DND-41 (cell line): Measurements from ENCODE around the gene ANKS4B.

Source experiments
- ATAC-seq: fragments of 200-7000 bp; cut with Tn5 transposase; 3 replicates; pipeline ENCODE4 v1.9.1; 2021; ENCODE audit warnings: low read depth; ENCODE audit not compliant: insufficient read depth
- DNase-seq: peaks from one replicate; pipeline ENCODE4 v3.0.0-alpha.2; 2020
- H2AFZ ChIP-seq: 2 replicates; pipeline ENCODE4 v1.6.0; 2012; ENCODE audit warnings: low read depth, low read length
- H3K27ac ChIP-seq: 2 replicates; pipeline ENCODE4 v1.5.1; 2012; ENCODE audit warnings: low read length, inconsistent platforms
- H3K27me3 ChIP-seq: fragments of 200-600 bp; sonication (generic); 2 replicates; pipeline ENCODE4 v1.6.0; 2012; ENCODE audit warnings: low read length, mild to moderate bottlenecking, inconsistent platforms; ENCODE audit not compliant: insufficient read depth, poor library complexity
- H3K36me3 ChIP-seq: 2 replicates; pipeline ENCODE4 v1.5.1; 2012; ENCODE audit warnings: low read length, inconsistent platforms; ENCODE audit not compliant: insufficient read depth
- H3K4me1 ChIP-seq: 2 replicates; pipeline ENCODE4 v1.5.1; 2012; ENCODE audit warnings: mild to moderate bottlenecking, low read length; ENCODE audit not compliant: insufficient read depth
- H3K4me2 ChIP-seq: 2 replicates; pipeline ENCODE4 v1.6.0; 2012; ENCODE audit warnings: mild to moderate bottlenecking, moderate library complexity, low read length, inconsistent platforms; ENCODE audit not compliant: insufficient read depth
- H3K4me3 ChIP-seq, 2 experiments: fragments of 200-600 bp in 1 of 2; shearing (Covaris generic) in 1 of 2; 2 replicates each; pipeline ENCODE4 v1.5.1; 2012 to 2016; ENCODE audit warnings: inconsistent platforms in 2 of 2, low read length in 2 of 2, mild to moderate bottlenecking in 2 of 2, low read depth in 1 of 2, moderate library complexity in 1 of 2
- H3K79me2 ChIP-seq: 2 replicates; pipeline ENCODE4 v1.6.0; 2012; ENCODE audit warnings: low read length, inconsistent platforms; ENCODE audit not compliant: insufficient read depth
- H3K9ac ChIP-seq: 2 replicates; pipeline ENCODE4 v1.6.0; 2012; ENCODE audit warnings: low read depth, mild to moderate bottlenecking, inconsistent platforms, low read length, moderate library complexity
- H3K9me3 ChIP-seq: 2 replicates; pipeline ENCODE4 v1.5.1; 2012; ENCODE audit warnings: low read length, moderate library complexity, mild to moderate bottlenecking, inconsistent platforms; ENCODE audit not compliant: insufficient read depth, severe bottlenecking
- H4K20me1 ChIP-seq: 2 replicates; pipeline ENCODE4 v1.6.0; 2012; ENCODE audit warnings: low read length; ENCODE audit not compliant: insufficient read depth
- CTCF ChIP-seq: IDR thresholded peaks from 2 replicates; pipeline ENCODE4 v1.5.1; 2012; ENCODE audit warnings: borderline replicate concordance, low read length, moderate library complexity, mild to moderate bottlenecking; ENCODE audit not compliant: poor library complexity, severe bottlenecking; ENCODE audit errors: extremely low read depth
- EZH2 ChIP-seq: IDR thresholded peaks from 3 replicates; pipeline ENCODE4 v1.6.1; 2012; ENCODE audit warnings: borderline replicate concordance, low read depth, mild to moderate bottlenecking, moderate library complexity, low read length, inconsistent platforms; ENCODE audit not compliant: severe bottlenecking

ANKS4B gene

GRCh38 chr16:21277927-21278706 is 44.6 kb downstream of the ANKS4B start, which contains the start of gene CRYM:
TSS of gene CRYM (minus strand) at chr16:21278290. CDS start at chr16:21278251, 39 bp downstream.
- Histone ChIP-seq H3K9me3 (no peaks in the 10 kb centered on the region), H3K27ac (no peak within 1 kb of the TSS), H2AFZ (no peak within 1 kb of the TSS), H4K20me1 (no peaks in the 10 kb centered on the region), H3K79me2 (no peaks in the 10 kb centered on the region), H3K9ac (no peak within 1 kb of the TSS), H3K27me3 (peaks cover 7% of the 10 kb centered on the region), H3K36me3 (no peaks in the 10 kb centered on the region), H3K4me2 (no peak within 1 kb of the TSS), H3K4me3 (no peak within 1 kb of the TSS), H3K4me1 (no peaks in the 10 kb centered on the region)
- ATAC-seq (no peak), DNase-seq (no peak)
- TF ChIP-seq CTCF = no peak
- TF ChIP-seq EZH2 = no peak

DNA sequence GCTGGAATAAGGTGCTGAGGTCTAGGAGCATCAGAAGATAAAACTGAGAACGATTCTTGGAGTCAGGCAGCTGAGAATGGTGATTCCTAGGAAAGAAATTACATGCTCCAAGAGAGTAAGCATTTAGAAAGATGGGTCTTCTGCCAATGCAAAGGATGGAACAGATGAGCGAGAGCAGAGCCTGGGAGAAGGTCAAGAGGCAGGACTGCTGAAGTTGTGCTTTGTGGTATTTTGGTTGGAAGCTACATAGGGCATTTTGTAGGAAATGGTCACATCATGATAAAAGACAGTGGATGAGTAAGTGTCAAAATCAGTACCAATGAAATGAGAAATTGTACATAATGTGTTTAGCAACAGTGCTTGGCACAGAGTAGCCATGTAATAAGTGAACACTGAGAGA is 46.0 kb downstream of the ANKS4B start:
- Histone ChIP-seq H3K79me2 (no peaks in the 10 kb centered on the region), H3K4me3 (no peak overlapping the region), H3K9me3 (no peaks in the 10 kb centered on the region), H3K27me3 (peaks cover 4% of the 10 kb centered on the region), H3K4me2 (no peak overlapping the region), H3K36me3 (no peaks in the 10 kb centered on the region), H3K27ac (no peak overlapping the region), H3K4me1 (no peaks in the 10 kb centered on the region), H4K20me1 (no peaks in the 10 kb centered on the region), H3K9ac (no peak overlapping the region), H2AFZ (no peak overlapping the region)
- ATAC-seq (no peak), DNase-seq (no peak)
- no peak for TF ChIP-seq EZH2
- no peak for TF ChIP-seq CTCF

- Histone ChIP-seq H3K27me3 (peaks cover 4% of the 10 kb centered on the region), H3K36me3 (no peaks in the 10 kb centered on the region), H3K79me2 (no peaks in the 10 kb centered on the region), H3K9ac (no peak overlapping the region), H3K4me1 (no peaks in the 10 kb centered on the region), H3K27ac (no peak overlapping the region), H3K4me2 (no peak overlapping the region), H3K4me3 (no peak overlapping the region), H4K20me1 (no peaks in the 10 kb centered on the region), H2AFZ (no peak overlapping the region), H3K9me3 (no peaks in the 10 kb centered on the region)
- TF ChIP-seq EZH2 (no peak), CTCF (no peak)
- ATAC-seq = no peak
- no peak for DNase-seq
Measured at GRCh38 chr16:21281698-21282389, 48.3 kb downstream of the ANKS4B start.
